A673 (cell line): ENCODE data around the gene CLEC16A.

Experiments
- EZH2 ChIP-seq: fragments of 200-600 bp; sonication (generic); IDR thresholded peaks from 2 replicates; pipeline ENCODE4 v1.6.1; 2017; ENCODE audit warnings: borderline replicate concordance, low read depth, mild to moderate bottlenecking, mixed read lengths, antibody characterized with exemption, low read length; ENCODE audit not compliant: poor library complexity, severe bottlenecking
- TF ChIP-seq, protein P1 (sequence below): fragments of 300-800, 200-600 bp; sonication (generic); conservative IDR thresholded peaks from 2 replicates; pipeline ENCODE4 v1.5.1; 2017; ENCODE audit warnings: low read depth, mild to moderate bottlenecking, antibody characterized with exemption, low read length, moderate library complexity, mixed read lengths

DNA sequence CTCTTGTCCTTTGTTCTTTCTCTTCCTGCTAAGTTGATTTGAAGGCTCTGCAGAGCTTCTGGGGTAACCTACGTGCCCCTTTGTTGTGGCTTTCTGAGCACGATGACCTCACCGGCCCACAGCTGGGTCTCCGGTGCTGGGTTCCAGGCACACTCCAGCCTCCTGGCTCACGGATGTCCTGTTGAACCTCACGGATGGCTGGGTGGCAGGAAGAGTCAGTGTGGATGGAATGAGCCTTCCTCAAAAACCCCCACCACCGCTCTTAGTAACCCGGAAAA, 195.7 kb downstream of the CLEC16A start:
- TF ChIP-seq, protein P1, sequence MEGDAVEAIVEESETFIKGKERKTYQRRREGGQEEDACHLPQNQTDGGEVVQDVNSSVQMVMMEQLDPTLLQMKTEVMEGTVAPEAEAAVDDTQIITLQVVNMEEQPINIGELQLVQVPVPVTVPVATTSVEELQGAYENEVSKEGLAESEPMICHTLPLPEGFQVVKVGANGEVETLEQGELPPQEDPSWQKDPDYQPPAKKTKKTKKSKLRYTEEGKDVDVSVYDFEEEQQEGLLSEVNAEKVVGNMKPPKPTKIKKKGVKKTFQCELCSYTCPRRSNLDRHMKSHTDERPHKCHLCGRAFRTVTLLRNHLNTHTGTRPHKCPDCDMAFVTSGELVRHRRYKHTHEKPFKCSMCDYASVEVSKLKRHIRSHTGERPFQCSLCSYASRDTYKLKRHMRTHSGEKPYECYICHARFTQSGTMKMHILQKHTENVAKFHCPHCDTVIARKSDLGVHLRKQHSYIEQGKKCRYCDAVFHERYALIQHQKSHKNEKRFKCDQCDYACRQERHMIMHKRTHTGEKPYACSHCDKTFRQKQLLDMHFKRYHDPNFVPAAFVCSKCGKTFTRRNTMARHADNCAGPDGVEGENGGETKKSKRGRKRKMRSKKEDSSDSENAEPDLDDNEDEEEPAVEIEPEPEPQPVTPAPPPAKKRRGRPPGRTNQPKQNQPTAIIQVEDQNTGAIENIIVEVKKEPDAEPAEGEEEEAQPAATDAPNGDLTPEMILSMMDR = no peak
- TF ChIP-seq EZH2 = no peak
